DOHH2 (cell line): ENCODE measurements around the gene XRN2.

Experiments
- CTCF ChIP-seq: fragments of 200-600 bp; sonication (generic); IDR thresholded peaks from one replicate; pipeline ENCODE4 v1.5.1; 2014; ENCODE audit warnings: antibody characterized with exemption, mild to moderate bottlenecking, low read depth, low read length; ENCODE audit not compliant: poor library complexity, severe bottlenecking
- EZH2phosphoT487 ChIP-seq: fragments of 200-600 bp; sonication (generic); IDR thresholded peaks from 2 replicates; pipeline ENCODE4 v1.6.1; 2017; ENCODE audit warnings: borderline replicate concordance, mild to moderate bottlenecking, antibody characterized with exemption, low read length, moderate library complexity, mixed read lengths

- no peak for TF ChIP-seq CTCF
- TF ChIP-seq EZH2phosphoT487 = no peak
Observed at GRCh38 chr20:21380711-21381110, 77.6 kb downstream of the XRN2 start.
